ENCODE measurements around the gene TSNAX.

DNA sequence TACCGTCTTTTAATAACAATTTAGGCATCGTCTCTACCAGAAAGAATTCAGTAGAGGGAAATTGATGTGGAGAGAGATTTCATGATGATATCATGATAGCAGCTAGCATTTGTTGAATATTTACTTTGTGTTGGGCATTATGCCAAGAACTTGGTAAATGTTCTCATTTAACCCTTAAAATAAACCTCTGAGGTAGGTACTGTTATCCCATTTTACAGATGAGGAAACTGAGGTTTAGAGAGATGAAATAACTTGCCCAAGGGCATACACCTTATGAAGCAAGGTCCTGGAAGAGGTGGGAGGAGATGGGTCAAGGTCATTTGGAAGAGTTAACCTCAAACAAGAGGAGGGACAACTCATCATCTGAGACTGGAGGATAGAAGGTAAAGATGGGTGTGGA lies 34.8 kb downstream of the TSNAX start:
- TF ChIP-seq, protein P1, sequence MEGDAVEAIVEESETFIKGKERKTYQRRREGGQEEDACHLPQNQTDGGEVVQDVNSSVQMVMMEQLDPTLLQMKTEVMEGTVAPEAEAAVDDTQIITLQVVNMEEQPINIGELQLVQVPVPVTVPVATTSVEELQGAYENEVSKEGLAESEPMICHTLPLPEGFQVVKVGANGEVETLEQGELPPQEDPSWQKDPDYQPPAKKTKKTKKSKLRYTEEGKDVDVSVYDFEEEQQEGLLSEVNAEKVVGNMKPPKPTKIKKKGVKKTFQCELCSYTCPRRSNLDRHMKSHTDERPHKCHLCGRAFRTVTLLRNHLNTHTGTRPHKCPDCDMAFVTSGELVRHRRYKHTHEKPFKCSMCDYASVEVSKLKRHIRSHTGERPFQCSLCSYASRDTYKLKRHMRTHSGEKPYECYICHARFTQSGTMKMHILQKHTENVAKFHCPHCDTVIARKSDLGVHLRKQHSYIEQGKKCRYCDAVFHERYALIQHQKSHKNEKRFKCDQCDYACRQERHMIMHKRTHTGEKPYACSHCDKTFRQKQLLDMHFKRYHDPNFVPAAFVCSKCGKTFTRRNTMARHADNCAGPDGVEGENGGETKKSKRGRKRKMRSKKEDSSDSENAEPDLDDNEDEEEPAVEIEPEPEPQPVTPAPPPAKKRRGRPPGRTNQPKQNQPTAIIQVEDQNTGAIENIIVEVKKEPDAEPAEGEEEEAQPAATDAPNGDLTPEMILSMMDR (conservative IDR thresholded peaks at IDR 0.05), result no peak
- no peak for TF ChIP-seq ZFX (IDR thresholded peaks at IDR 0.05)
